Gastrocnemius medialis (tissue), 4 donors: ENCODE results near the gene WDR70. TPM values are rescaled to one million over a fixed set of nuclear protein-coding genes. Genes with fewer than 3 reads are reported as not detected.

Experiments used
- ATAC-seq, 2 donors: fragments of 150-250 bp; one replicate each; pipeline ENCODE4 v1.9.1; 2016
- DNase-seq, 2 donors: peaks; one replicate each; pipeline ENCODE4 v3.0.0-alpha.2; 2019
- H3K27ac ChIP-seq, 4 donors: fragments of 200-600 bp; sonication (generic); 1 replicate in 1 of 4; 2 replicates in 3 of 4; pipeline ENCODE4 v1.5.1; 2016 to 2018; ENCODE audit warnings: mild to moderate bottlenecking in 2 of 4, moderate library complexity in 1 of 4
- H3K27me3 ChIP-seq, 3 donors: fragments of 200-600 bp; sonication (generic) in 2 of 3; 1 replicate in 1 of 3; 2 replicates in 2 of 3; pipeline versions ENCODE4 v1.5.1 to v1.6.0; 2016 to 2019; ENCODE audit warnings: mild to moderate bottlenecking in 1 of 3, moderate library complexity in 1 of 3
- H3K36me3 ChIP-seq, 2 donors: fragments of 200-600 bp; sonication (generic) in 1 of 2; one replicate each; pipeline ENCODE4 v1.5.1; 2017 to 2018
- H3K4me1 ChIP-seq, 2 donors: fragments of 200-600 bp; sonication (generic) in 1 of 2; one replicate each; pipeline ENCODE4 v1.5.1; 2016 to 2017; ENCODE audit warnings: mild to moderate bottlenecking in 2 of 2
- H3K4me3 ChIP-seq, 4 donors: fragments of 200-600 bp; sonication (generic) in 3 of 4; 1 replicate in 1 of 4; 2 replicates in 3 of 4; pipeline ENCODE4 v1.5.1; 2016 to 2019; ENCODE audit warnings: mild to moderate bottlenecking in 2 of 4
- H3K9me3 ChIP-seq, 3 donors: fragments of 200-600 bp; sonication (generic) in 2 of 3; 1 replicate in 1 of 3; 2 replicates in 2 of 3; pipeline ENCODE4 v1.5.1; 2016 to 2019
- CTCF ChIP-seq, 5 experiments: fragments of 450-650 bp in 3 of 5; fragments of 200-600 bp in 2 of 5; sonication (generic) in 2 of 5; IDR thresholded peaks in 4 of 5; conservative IDR thresholded peaks in 1 of 5; 1 replicate in 4 of 5; 2 replicates in 1 of 5; pipeline ENCODE4 v1.5.1; 2016 to 2019; ENCODE audit warnings: antibody characterized with exemption in 5 of 5, mild to moderate bottlenecking in 3 of 5, moderate library complexity in 3 of 5
- POLR2A ChIP-seq, 2 donors: fragments of 450-650 bp; IDR thresholded peaks; one replicate each; pipeline ENCODE4 v1.6.1; 2017; ENCODE audit warnings: antibody characterized with exemption in 2 of 2, mild to moderate bottlenecking in 2 of 2, moderate library complexity in 2 of 2
- in situ Hi-C, 4 donors: fragments of 200-750 bp; cut with MboI; loops; one replicate each; pipeline versions ENCODE4 v1.15.0 to v1.8.0; 2017; ENCODE audit warnings: low sequenced_read_pairs in 4 of 4
- intact Hi-C: fragments of 100-400 bp; cut with DNase I; formaldehyde crosslinking; loops from one replicate; pipeline ENCODE4 v1.15.1; 2023; ENCODE audit warnings: low total_unique reads
- total RNA-seq, 4 donors: library from RNA; depleted of rRNA; stranded (reverse); fragments of >200 nt; gene quantifications; one replicate each; pipeline versions ENCODE4 v1.1.0 to v1.2.3, GENCODE V29; 2016

The WDR70 gene
- total RNA-seq, 4 donors from 2014 or later, result 15.9 to 24.8 (median 21.5) TPM

- H3K27me3 ChIP-seq, result no peaks in the 10 kb centered on the region
- H3K4me1 ChIP-seq, result no peaks in the 10 kb centered on the region
- intact Hi-C loops (no loop called here), in situ Hi-C loops (no loop called here)
- no peak overlapping the region for H3K27ac ChIP-seq
- no peak for TF ChIP-seq CTCF (IDR thresholded peaks at IDR 0.05 in 4 of 5, conservative IDR thresholded peaks at IDR 0.05 in 1 of 5)
- no peak for TF ChIP-seq POLR2A (IDR thresholded peaks at IDR 0.05)
- no peaks in the 10 kb centered on the region for H3K36me3 ChIP-seq
- no peaks in the 10 kb centered on the region for H3K9me3 ChIP-seq
- no peak for ATAC-seq
- no peak overlapping the region for H3K4me3 ChIP-seq
- DNase-seq, result no peak
These were observed 389.3 kb downstream of the WDR70 start for GRCh38 chr5:37768371-37768770.

DNA sequence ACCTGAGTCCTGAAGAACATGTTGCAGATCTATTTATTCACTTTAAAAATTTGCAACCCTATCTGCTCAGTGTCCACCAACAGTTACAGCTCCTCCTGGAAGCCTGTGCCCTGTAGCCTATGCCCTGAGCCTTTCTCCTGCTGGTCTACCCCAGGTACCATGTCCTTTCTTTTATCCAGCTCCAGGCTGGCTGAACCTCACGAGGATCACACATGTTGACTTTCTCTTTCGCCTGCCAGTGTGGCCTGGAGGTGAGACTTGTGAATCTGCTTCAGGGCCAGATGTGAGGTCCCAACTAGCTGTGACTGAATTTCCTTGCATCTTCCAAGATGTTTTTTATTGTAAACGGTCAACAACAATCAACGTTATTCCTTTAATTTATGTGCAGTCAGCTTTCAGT is 390.0 kb downstream of the WDR70 start:
- Histone ChIP-seq H3K9me3 (no peaks in the 10 kb centered on the region), H3K27me3 (no peaks in the 10 kb centered on the region), H3K36me3 (no peaks in the 10 kb centered on the region), H3K4me3 (no peak overlapping the region), H3K27ac (no peak overlapping the region), H3K4me1 (no peaks in the 10 kb centered on the region)
- intact Hi-C loops, result no loop called here
- DNase-seq, result no peak
- in situ Hi-C loops, result no loop called here
- TF ChIP-seq POLR2A (IDR thresholded peaks at IDR 0.05) (no peak), CTCF (IDR thresholded peaks at IDR 0.05 in 4 of 5, conservative IDR thresholded peaks at IDR 0.05 in 1 of 5) (no peak)
- ATAC-seq, result no peak

GRCh38 chr5:37769840-37770239 is 390.7 kb downstream of the WDR70 start:
- no peak for DNase-seq
- ATAC-seq, result no peak
- TF ChIP-seq POLR2A (IDR thresholded peaks at IDR 0.05), result no peak
- TF ChIP-seq CTCF (IDR thresholded peaks at IDR 0.05 in 4 of 5, conservative IDR thresholded peaks at IDR 0.05 in 1 of 5), result no peak
- no peaks in the 10 kb centered on the region for H3K36me3 ChIP-seq
- intact Hi-C loops (no loop called here), in situ Hi-C loops (no loop called here)
- H3K27me3 ChIP-seq, result no peaks in the 10 kb centered on the region
- H3K4me1 ChIP-seq, result no peaks in the 10 kb centered on the region
- no peak overlapping the region for H3K27ac ChIP-seq
- no peak overlapping the region for H3K4me3 ChIP-seq
- no peaks in the 10 kb centered on the region for H3K9me3 ChIP-seq

- no peaks in the 10 kb centered on the region for H3K36me3 ChIP-seq
- no peaks in the 10 kb centered on the region for H3K9me3 ChIP-seq
- H3K4me3 ChIP-seq, result no peak overlapping the region
- TF ChIP-seq POLR2A (IDR thresholded peaks at IDR 0.05) (no peak), CTCF (IDR thresholded peaks at IDR 0.05 in 4 of 5, conservative IDR thresholded peaks at IDR 0.05 in 1 of 5) (no peak)
- no peaks in the 10 kb centered on the region for H3K4me1 ChIP-seq
- intact Hi-C loops (no loop called here), in situ Hi-C loops (no loop called here)
- DNase-seq (no peak), ATAC-seq (no peak)
- no peaks in the 10 kb centered on the region for H3K27me3 ChIP-seq
- no peak overlapping the region for H3K27ac ChIP-seq
These were observed 391.7 kb downstream of the WDR70 start for GRCh38 chr5:37770786-37771185.

- H3K9me3 ChIP-seq, result no peaks in the 10 kb centered on the region
- intact Hi-C loops (no loop called here), in situ Hi-C loops (no loop called here)
- H3K27ac ChIP-seq, result no peak overlapping the region
- H3K4me3 ChIP-seq, result no peak overlapping the region
- TF ChIP-seq CTCF (IDR thresholded peaks at IDR 0.05 in 4 of 5, conservative IDR thresholded peaks at IDR 0.05 in 1 of 5), result no peak
- no peak for TF ChIP-seq POLR2A (IDR thresholded peaks at IDR 0.05)
- H3K27me3 ChIP-seq, result no peaks in the 10 kb centered on the region
- no peak for ATAC-seq
- H3K36me3 ChIP-seq, result no peaks in the 10 kb centered on the region
- no peak for DNase-seq
- H3K4me1 ChIP-seq, result no peaks in the 10 kb centered on the region
These were observed 392.1 kb downstream of the WDR70 start for GRCh38 chr5:37771203-37771611.
